ENCODE data around the gene STK32B. TPM values are rescaled to one million over a fixed set of nuclear protein-coding genes. Genes with fewer than 3 reads are reported as not detected.

STK32B gene
- total RNA-seq, 2 experiments from 2014 or later: not detected

DNA sequence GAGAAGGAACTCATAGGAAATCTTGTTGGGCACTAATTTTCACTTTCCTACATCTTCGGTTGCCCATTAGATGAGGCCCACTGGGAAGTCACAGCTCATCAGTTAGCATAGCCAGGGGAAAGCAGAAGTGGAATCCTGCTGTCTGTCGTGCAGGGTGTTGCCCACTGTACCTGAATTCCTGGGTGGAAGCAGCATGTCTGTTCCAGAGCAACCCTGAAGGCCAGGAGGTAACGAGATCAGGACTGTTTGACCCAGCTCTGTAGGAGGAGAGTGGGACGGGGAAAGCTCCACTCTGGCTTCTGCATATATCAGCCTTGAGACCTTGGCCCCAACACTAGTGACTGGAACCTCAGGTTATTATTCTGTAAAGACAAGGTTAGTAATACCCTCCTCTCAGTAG lies 361.0 kb downstream of the STK32B start:
- Histone ChIP-seq H2AFZ (ENCODE audit: low read length) (no peak overlapping the region), H3K36me3 (ENCODE audit: insufficient read depth, low read length) (no peaks in the 10 kb centered on the region), H3K27ac (ENCODE audit: low read depth, low read length, poor library complexity, severe bottlenecking) (no peak overlapping the region), H4K20me1 (ENCODE audit: insufficient read depth, low read length) (no peaks in the 10 kb centered on the region), H3K9me3 (ENCODE audit: low read length) (no peaks in the 10 kb centered on the region), H3K4me3 (ENCODE audit: low read depth, low read length, poor library complexity, severe bottlenecking) (no peak overlapping the region), H3K79me2 (ENCODE audit: insufficient read depth, low read depth, low read length) (no peaks in the 10 kb centered on the region), H3K9me2 (ENCODE audit: insufficient read depth, low read length) (no peaks in the 10 kb centered on the region), H3K4me1 (ENCODE audit: insufficient read depth, low read length, poor library complexity, severe bottlenecking) (no peaks in the 10 kb centered on the region), H3K4me2 (ENCODE audit: low read length) (no peak overlapping the region)
- POLR2A ChIA-PET: interaction anchor here (1.1 kb wide), 1 partner anchor 31 kb away, joined by 3 read pairs; no protein-coding TSS in a partner anchor
- DNase-seq (ENCODE audit: low spot score): no peak
- CTCF ChIA-PET (ENCODE audit: unreplicated experiment): no interaction called here
- intact Hi-C loops (cut with micrococcal nuclease; ENCODE audit: unreplicated experiment): no loop called here
- TF ChIP-seq EZH2phosphoT487 (IDR thresholded peaks at IDR 0.05; ENCODE audit: borderline replicate concordance, low read depth, low read length): no peak
- TF ChIP-seq, protein P1, sequence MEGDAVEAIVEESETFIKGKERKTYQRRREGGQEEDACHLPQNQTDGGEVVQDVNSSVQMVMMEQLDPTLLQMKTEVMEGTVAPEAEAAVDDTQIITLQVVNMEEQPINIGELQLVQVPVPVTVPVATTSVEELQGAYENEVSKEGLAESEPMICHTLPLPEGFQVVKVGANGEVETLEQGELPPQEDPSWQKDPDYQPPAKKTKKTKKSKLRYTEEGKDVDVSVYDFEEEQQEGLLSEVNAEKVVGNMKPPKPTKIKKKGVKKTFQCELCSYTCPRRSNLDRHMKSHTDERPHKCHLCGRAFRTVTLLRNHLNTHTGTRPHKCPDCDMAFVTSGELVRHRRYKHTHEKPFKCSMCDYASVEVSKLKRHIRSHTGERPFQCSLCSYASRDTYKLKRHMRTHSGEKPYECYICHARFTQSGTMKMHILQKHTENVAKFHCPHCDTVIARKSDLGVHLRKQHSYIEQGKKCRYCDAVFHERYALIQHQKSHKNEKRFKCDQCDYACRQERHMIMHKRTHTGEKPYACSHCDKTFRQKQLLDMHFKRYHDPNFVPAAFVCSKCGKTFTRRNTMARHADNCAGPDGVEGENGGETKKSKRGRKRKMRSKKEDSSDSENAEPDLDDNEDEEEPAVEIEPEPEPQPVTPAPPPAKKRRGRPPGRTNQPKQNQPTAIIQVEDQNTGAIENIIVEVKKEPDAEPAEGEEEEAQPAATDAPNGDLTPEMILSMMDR (conservative IDR thresholded peaks at IDR 0.05; ENCODE audit: low read length): no peak
- no TSS peak for BruUV-seq (replicated peaks)

DNA sequence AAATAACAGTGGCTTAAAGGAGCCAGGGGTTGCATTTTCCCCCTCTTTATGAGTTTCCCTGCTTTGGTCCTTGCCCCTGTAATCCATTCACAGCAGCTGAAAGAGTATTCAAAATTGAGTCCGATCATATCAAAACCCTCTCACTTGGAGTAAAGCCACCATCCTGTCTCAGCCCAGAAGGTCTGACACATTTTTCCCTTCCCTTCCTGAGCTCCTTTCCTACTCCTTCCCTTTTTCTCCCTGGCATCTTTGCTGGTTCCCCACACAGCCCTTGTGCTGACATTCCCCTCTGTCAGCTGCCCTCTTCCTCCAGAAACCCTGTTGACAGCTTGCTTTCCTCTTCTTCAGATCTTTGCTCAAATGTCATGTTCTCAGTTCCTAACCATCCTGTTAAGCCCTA lies 361.5 kb downstream of the STK32B start:
- Histone ChIP-seq H3K27ac (ENCODE audit: low read depth, low read length, poor library complexity, severe bottlenecking) (no peak overlapping the region), H3K79me2 (ENCODE audit: insufficient read depth, low read depth, low read length) (no peaks in the 10 kb centered on the region), H4K20me1 (ENCODE audit: insufficient read depth, low read length) (no peaks in the 10 kb centered on the region), H3K9me2 (ENCODE audit: insufficient read depth, low read length) (no peaks in the 10 kb centered on the region), H3K4me1 (ENCODE audit: insufficient read depth, low read length, poor library complexity, severe bottlenecking) (no peaks in the 10 kb centered on the region), H2AFZ (ENCODE audit: low read length) (no peak overlapping the region), H3K4me2 (ENCODE audit: low read length) (no peak overlapping the region), H3K9me3 (ENCODE audit: low read length) (no peaks in the 10 kb centered on the region), H3K36me3 (ENCODE audit: insufficient read depth, low read length) (no peaks in the 10 kb centered on the region), H3K4me3 (ENCODE audit: low read depth, low read length, poor library complexity, severe bottlenecking) (no peak overlapping the region)
- ChIA-PET POLR2A (interaction anchor here (0.6 to 1.1 kb wide), 2 partner anchors 18 to 31 kb away, joined by 3 read pairs; no protein-coding TSS in a partner anchor), CTCF (ENCODE audit: unreplicated experiment) (interaction anchor here (1.0 kb wide), 1 partner anchor 19 kb away, joined by 3 read pairs; no protein-coding TSS in a partner anchor)
- intact Hi-C loops (cut with micrococcal nuclease; ENCODE audit: unreplicated experiment): no loop called here
- BruUV-seq (replicated peaks): no TSS peak
- no peak for DNase-seq (ENCODE audit: low spot score)
- no peak for TF ChIP-seq EZH2phosphoT487 (IDR thresholded peaks at IDR 0.05; ENCODE audit: borderline replicate concordance, low read depth, low read length)
- TF ChIP-seq, protein P1 (conservative IDR thresholded peaks at IDR 0.05; ENCODE audit: low read length): no peak

DNA sequence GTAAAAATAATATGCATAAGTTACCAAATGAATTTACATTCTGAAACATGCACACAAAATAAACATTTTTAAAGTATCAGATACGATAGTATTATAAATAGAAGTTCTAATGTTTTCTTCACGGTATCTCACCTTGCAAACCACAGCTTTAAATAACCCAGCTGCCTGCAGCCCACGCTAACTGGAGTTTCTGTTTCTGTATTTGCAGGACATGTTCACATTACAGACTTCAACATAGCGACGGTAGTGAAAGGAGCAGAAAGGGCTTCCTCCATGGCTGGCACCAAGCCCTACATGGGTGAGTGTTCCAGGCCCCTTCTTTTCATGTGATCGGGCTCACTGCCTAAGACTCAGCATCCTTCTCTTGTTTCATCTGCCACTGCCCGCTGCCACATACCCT lies 365.4 kb downstream of the STK32B start:
- Histone ChIP-seq H3K9me2 (ENCODE audit: insufficient read depth, low read length) (no peaks in the 10 kb centered on the region), H4K20me1 (ENCODE audit: insufficient read depth, low read length) (no peaks in the 10 kb centered on the region), H3K9me3 (ENCODE audit: low read length) (no peaks in the 10 kb centered on the region), H3K4me1 (ENCODE audit: insufficient read depth, low read length, poor library complexity, severe bottlenecking) (no peaks in the 10 kb centered on the region), H3K36me3 (ENCODE audit: insufficient read depth, low read length) (no peaks in the 10 kb centered on the region), H2AFZ (ENCODE audit: low read length) (no peak overlapping the region), H3K4me2 (ENCODE audit: low read length) (no peak overlapping the region), H3K27ac (ENCODE audit: low read depth, low read length, poor library complexity, severe bottlenecking) (no peak overlapping the region), H3K4me3 (ENCODE audit: low read depth, low read length, poor library complexity, severe bottlenecking) (no peak overlapping the region), H3K79me2 (ENCODE audit: insufficient read depth, low read depth, low read length) (no peaks in the 10 kb centered on the region)
- no TSS peak for BruUV-seq (replicated peaks)
- no peak for DNase-seq (ENCODE audit: low spot score)
- POLR2A ChIA-PET: no interaction called here
- intact Hi-C loops (cut with micrococcal nuclease; ENCODE audit: unreplicated experiment): no loop called here
- TF ChIP-seq EZH2phosphoT487 (IDR thresholded peaks at IDR 0.05; ENCODE audit: borderline replicate concordance, low read depth, low read length): no peak
- TF ChIP-seq, protein P1 (conservative IDR thresholded peaks at IDR 0.05; ENCODE audit: low read length): no peak
- CTCF ChIA-PET (ENCODE audit: unreplicated experiment): no interaction called here
